SK-N-SH (cell line): ENCODE results near the gene RAPGEFL1. TPM values are rescaled to one million over a fixed set of nuclear protein-coding genes. Genes with fewer than 3 reads are reported as not detected.

Experiments
- CTCF ChIA-PET: fragments of 300-600, 350-600 bp; formaldehyde crosslinking; extraction: SDS; loops from one replicate; lab custom pipeline; 2021; lab: Yijun Ruan, JAX
- POLR2A ChIA-PET: fragments of 350-600 bp; sonication (Branson Sonifier 250); formaldehyde crosslinking; extraction: SDS; loops from one replicate; lab custom pipeline; 2020; ENCODE audit warnings: antibody characterized with exemption, inconsistent platforms; lab: Yijun Ruan, JAX
- DNase-seq: peaks from one replicate; pipeline ENCODE4 v3.0.0; 2012
- H2AFZ ChIP-seq: fragments of 200-600 bp; sonication (generic); 2 replicates; pipeline ENCODE4 v1.8.1; 2016; ENCODE audit warnings: antibody characterized with exemption, mild to moderate bottlenecking, low read depth
- H3F3A ChIP-seq: fragments of 200-600 bp; sonication (generic); replicated peaks from 2 replicates; pipeline ENCODE3; 2016; ENCODE audit warnings: antibody characterized with exemption, mild to moderate bottlenecking; ENCODE audit not compliant: insufficient read depth
- H3K27ac ChIP-seq, 2 experiments: fragments of 200-500 bp in 1 of 2; fragments of 200-600 bp in 1 of 2; sonication (Bioruptor generic) in 1 of 2; sonication (generic), shearing (Covaris generic) in 1 of 2; 2 replicates each; pipeline versions ENCODE4 v1.5.1 to v1.6.1; 2014 to 2016; ENCODE audit warnings: low read depth in 2 of 2, inconsistent platforms in 1 of 2, low read length in 1 of 2, mild to moderate bottlenecking in 1 of 2, mixed read lengths in 1 of 2
- H3K27me3 ChIP-seq: fragments of 200-600 bp; sonication (generic), shearing (Covaris generic); 2 replicates; pipeline ENCODE4 v1.6.1; 2016; ENCODE audit warnings: mixed run types; ENCODE audit not compliant: insufficient read depth
- H3K36me3 ChIP-seq, 2 experiments: fragments of 200-500 bp in 1 of 2; fragments of 200-600 bp in 1 of 2; sonication (Bioruptor generic) in 1 of 2; sonication (generic) in 1 of 2; replicated peaks in 1 of 2; 2 replicates each; pipeline versions ENCODE3 to v1.5.1; 2014 to 2016; ENCODE audit warnings: low read length in 1 of 2, mild to moderate bottlenecking in 1 of 2; ENCODE audit not compliant: insufficient read depth in 2 of 2, control insufficient read depth in 1 of 2
- H3K4me1 ChIP-seq, 2 experiments: fragments of 200-500 bp in 1 of 2; fragments of 200-600 bp in 1 of 2; sonication (Bioruptor generic) in 1 of 2; sonication (generic), shearing (Covaris generic) in 1 of 2; 2 replicates each; pipeline versions ENCODE4 v1.5.1 to v1.6.1; 2014 to 2016; ENCODE audit warnings: low read depth in 1 of 2, low read length in 1 of 2, mixed run types in 1 of 2; ENCODE audit not compliant: insufficient read depth in 2 of 2, control insufficient read depth in 1 of 2
- H3K4me2 ChIP-seq: fragments of 200-600 bp; sonication (generic), shearing (Covaris generic); 2 replicates; pipeline ENCODE4 v1.6.1; 2017; ENCODE audit warnings: mixed run types
- H3K4me3 ChIP-seq, 2 experiments: fragments of 200-500 bp in 1 of 2; fragments of 200-600 bp in 1 of 2; sonication (Bioruptor generic) in 1 of 2; sonication (generic), shearing (Covaris generic) in 1 of 2; 2 replicates each; pipeline versions ENCODE4 v1.5.1 to v1.8.1; 2014 to 2016; ENCODE audit warnings: low read depth in 2 of 2, inconsistent platforms in 1 of 2, low read length in 1 of 2, mild to moderate bottlenecking in 1 of 2, mixed read lengths in 1 of 2, moderate library complexity in 1 of 2
- H3K79me2 ChIP-seq: fragments of 200-600 bp; sonication (generic); 2 replicates; pipeline ENCODE4 v1.8.1; 2017; ENCODE audit warnings: mild to moderate bottlenecking; ENCODE audit not compliant: insufficient read depth
- H3K9ac ChIP-seq: fragments of 200-600 bp; sonication (generic); 2 replicates; pipeline ENCODE4 v1.6.1; 2017; ENCODE audit warnings: mixed run types
- H3K9me2 ChIP-seq: fragments of 200-600 bp; sonication (generic); 2 replicates; pipeline ENCODE4 v1.6.1; 2017; ENCODE audit warnings: mixed run types
- H3K9me3 ChIP-seq: fragments of 200-600 bp; sonication (generic); 2 replicates; pipeline ENCODE4 v1.6.1; 2017; ENCODE audit warnings: mixed run types, mild to moderate bottlenecking, moderate library complexity
- H4K20me1 ChIP-seq: fragments of 200-600 bp; sonication (generic); 2 replicates; pipeline ENCODE4 v1.6.1; 2017; ENCODE audit warnings: mild to moderate bottlenecking, mixed run types; ENCODE audit not compliant: insufficient read depth
- CHD2 ChIP-seq: fragments of 150-350 bp; IDR thresholded peaks from 2 replicates; pipeline ENCODE4 v1.6.1; 2018; ENCODE audit warnings: low read length; ENCODE audit not compliant: partially characterized antibody
- ELF1 ChIP-seq: IDR thresholded peaks from 2 replicates; pipeline ENCODE4 v1.4.0; 2012
- FOSL2 ChIP-seq: IDR thresholded peaks from 2 replicates; pipeline ENCODE4 v1.4.0; 2012; ENCODE audit warnings: low read depth, mild to moderate bottlenecking, moderate library complexity, borderline replicate concordance
- FOXJ3 ChIP-seq: sonication (generic); formaldehyde crosslinking; IDR thresholded peaks from 2 replicates; pipeline ENCODE4 v1.5.1; 2020; ENCODE audit warnings: mild to moderate bottlenecking, missing genetic modification reagents
- JUND ChIP-seq: IDR thresholded peaks from 2 replicates; pipeline ENCODE4 v1.4.0; 2012
- MEF2A ChIP-seq: IDR thresholded peaks from 2 replicates; pipeline ENCODE4 v1.4.0; 2012; ENCODE audit warnings: low read depth, borderline replicate concordance
- MXI1 ChIP-seq: IDR thresholded peaks from 2 replicates; pipeline ENCODE4 v1.6.1; 2012; ENCODE audit warnings: mild to moderate bottlenecking, low read depth, low read length, improper control_type of control experiment
- NRF1 ChIP-seq: IDR thresholded peaks from 2 replicates; pipeline ENCODE4 v1.6.1; 2012; ENCODE audit warnings: low read depth, mild to moderate bottlenecking, low read length
- POLR2AphosphoS5 ChIP-seq: IDR thresholded peaks from 2 replicates; pipeline ENCODE4 v1.6.1; 2012; ENCODE audit warnings: low read depth, low read length
- RCOR1 ChIP-seq: fragments of 150-350 bp; IDR thresholded peaks from 2 replicates; pipeline ENCODE4 v1.6.1; 2017; ENCODE audit warnings: antibody characterized with exemption, low read length
- TCF12 ChIP-seq: IDR thresholded peaks from 2 replicates; pipeline ENCODE4 v1.4.0; 2012
- WGBS: methylation state at CpG from one replicate; pipeline ENCODE4 v1.1.6; 2017; ENCODE audit warnings: low lambda C conversion rate; 5-methylcytosine and 5-hydroxymethylcytosine counted together
- polyA plus RNA-seq, 3 experiments: library from polyadenylated mRNA; depleted of rRNA; stranded (reverse); fragments of >200 nt; gene quantifications; 2 replicates each; pipeline ENCODE4 v1.2.3, GENCODE V29; 2012
- TF ChIP-seq, protein P1 (sequence below): IDR thresholded peaks from 2 replicates; pipeline ENCODE4; 2012
- TF ChIP-seq, protein P2 (sequence below): IDR thresholded peaks from 2 replicates; pipeline ENCODE4 v1.4.0; 2012; ENCODE audit warnings: low read depth, borderline replicate concordance
- TF ChIP-seq, protein P3 (sequence below): IDR thresholded peaks from 2 replicates; pipeline ENCODE4 v1.4.0; 2012; ENCODE audit warnings: low read depth
- TF ChIP-seq, protein P4 (sequence below): fragments of 150-350 bp; IDR thresholded peaks from 2 replicates; pipeline ENCODE4 v1.6.1; 2016; ENCODE audit warnings: mild to moderate bottlenecking, low read depth, low read length
- TF ChIP-seq, protein P5 (sequence below): IDR thresholded peaks from 2 replicates; pipeline ENCODE4 v1.6.1; 2012; ENCODE audit warnings: mild to moderate bottlenecking, low read depth, low read length, moderate library complexity
- TF ChIP-seq, protein P6 (sequence below): fragments of 200-600 bp; sonication (generic); IDR thresholded peaks from 2 replicates; pipeline ENCODE4 v1.6.1; 2017; ENCODE audit warnings: antibody characterized with exemption, mild to moderate bottlenecking, moderate library complexity

The RAPGEFL1 gene
- polyA plus RNA-seq, 1 of the 3 experiments (the other 2 are of a cell fraction), result 5.9 TPM

DNA sequence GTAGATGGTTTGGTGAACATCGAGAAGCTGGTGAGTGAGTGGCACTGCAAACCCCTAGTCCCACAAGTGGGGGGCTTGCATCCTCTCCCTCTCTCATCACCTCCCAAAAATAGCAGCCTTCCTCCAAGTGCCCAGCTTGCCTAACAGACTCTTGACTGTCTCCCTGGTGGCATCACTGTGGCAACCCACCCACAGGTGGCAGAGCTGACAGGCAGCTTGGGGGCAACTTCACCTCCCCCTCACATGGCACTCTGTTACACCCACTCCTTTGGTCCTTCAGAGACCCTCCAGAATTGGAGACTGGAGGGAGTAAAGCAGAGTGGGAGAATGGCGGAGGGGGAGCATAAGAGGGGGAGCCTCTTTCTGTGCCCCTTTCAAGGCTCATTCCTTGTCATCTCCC, 15.7 kb downstream of the RAPGEFL1 start:
- H4K20me1 ChIP-seq, result no peaks in the 10 kb centered on the region
- H3K9ac ChIP-seq, result no peak overlapping the region
- H3K27ac ChIP-seq, result no peak overlapping the region
- DNase-seq, result no peak
- TF ChIP-seq FOXJ3 (CRISPR knock-in tag) (no peak), MXI1 (no peak), MEF2A (no peak), CHD2 (no peak), TCF12 (no peak), NRF1 (no peak), RCOR1 (no peak), JUND (no peak), POLR2AphosphoS5 (no peak), ELF1 (no peak), FOSL2 (no peak)
- TF ChIP-seq, protein P1, sequence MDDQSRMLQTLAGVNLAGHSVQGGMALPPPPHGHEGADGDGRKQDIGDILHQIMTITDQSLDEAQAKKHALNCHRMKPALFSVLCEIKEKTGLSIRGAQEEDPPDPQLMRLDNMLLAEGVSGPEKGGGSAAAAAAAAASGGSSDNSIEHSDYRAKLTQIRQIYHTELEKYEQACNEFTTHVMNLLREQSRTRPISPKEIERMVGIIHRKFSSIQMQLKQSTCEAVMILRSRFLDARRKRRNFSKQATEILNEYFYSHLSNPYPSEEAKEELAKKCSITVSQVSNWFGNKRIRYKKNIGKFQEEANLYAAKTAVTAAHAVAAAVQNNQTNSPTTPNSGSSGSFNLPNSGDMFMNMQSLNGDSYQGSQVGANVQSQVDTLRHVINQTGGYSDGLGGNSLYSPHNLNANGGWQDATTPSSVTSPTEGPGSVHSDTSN, result no peak
- TF ChIP-seq, protein P2, sequence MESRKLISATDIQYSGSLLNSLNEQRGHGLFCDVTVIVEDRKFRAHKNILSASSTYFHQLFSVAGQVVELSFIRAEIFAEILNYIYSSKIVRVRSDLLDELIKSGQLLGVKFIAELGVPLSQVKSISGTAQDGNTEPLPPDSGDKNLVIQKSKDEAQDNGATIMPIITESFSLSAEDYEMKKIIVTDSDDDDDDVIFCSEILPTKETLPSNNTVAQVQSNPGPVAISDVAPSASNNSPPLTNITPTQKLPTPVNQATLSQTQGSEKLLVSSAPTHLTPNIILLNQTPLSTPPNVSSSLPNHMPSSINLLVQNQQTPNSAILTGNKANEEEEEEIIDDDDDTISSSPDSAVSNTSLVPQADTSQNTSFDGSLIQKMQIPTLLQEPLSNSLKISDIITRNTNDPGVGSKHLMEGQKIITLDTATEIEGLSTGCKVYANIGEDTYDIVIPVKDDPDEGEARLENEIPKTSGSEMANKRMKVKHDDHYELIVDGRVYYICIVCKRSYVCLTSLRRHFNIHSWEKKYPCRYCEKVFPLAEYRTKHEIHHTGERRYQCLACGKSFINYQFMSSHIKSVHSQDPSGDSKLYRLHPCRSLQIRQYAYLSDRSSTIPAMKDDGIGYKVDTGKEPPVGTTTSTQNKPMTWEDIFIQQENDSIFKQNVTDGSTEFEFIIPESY, result no peak
- TF ChIP-seq, protein P3, sequence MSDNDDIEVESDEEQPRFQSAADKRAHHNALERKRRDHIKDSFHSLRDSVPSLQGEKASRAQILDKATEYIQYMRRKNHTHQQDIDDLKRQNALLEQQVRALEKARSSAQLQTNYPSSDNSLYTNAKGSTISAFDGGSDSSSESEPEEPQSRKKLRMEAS, result no peak
- TF ChIP-seq, protein P4, sequence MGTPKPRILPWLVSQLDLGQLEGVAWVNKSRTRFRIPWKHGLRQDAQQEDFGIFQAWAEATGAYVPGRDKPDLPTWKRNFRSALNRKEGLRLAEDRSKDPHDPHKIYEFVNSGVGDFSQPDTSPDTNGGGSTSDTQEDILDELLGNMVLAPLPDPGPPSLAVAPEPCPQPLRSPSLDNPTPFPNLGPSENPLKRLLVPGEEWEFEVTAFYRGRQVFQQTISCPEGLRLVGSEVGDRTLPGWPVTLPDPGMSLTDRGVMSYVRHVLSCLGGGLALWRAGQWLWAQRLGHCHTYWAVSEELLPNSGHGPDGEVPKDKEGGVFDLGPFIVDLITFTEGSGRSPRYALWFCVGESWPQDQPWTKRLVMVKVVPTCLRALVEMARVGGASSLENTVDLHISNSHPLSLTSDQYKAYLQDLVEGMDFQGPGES, result no peak
- TF ChIP-seq, protein P5, sequence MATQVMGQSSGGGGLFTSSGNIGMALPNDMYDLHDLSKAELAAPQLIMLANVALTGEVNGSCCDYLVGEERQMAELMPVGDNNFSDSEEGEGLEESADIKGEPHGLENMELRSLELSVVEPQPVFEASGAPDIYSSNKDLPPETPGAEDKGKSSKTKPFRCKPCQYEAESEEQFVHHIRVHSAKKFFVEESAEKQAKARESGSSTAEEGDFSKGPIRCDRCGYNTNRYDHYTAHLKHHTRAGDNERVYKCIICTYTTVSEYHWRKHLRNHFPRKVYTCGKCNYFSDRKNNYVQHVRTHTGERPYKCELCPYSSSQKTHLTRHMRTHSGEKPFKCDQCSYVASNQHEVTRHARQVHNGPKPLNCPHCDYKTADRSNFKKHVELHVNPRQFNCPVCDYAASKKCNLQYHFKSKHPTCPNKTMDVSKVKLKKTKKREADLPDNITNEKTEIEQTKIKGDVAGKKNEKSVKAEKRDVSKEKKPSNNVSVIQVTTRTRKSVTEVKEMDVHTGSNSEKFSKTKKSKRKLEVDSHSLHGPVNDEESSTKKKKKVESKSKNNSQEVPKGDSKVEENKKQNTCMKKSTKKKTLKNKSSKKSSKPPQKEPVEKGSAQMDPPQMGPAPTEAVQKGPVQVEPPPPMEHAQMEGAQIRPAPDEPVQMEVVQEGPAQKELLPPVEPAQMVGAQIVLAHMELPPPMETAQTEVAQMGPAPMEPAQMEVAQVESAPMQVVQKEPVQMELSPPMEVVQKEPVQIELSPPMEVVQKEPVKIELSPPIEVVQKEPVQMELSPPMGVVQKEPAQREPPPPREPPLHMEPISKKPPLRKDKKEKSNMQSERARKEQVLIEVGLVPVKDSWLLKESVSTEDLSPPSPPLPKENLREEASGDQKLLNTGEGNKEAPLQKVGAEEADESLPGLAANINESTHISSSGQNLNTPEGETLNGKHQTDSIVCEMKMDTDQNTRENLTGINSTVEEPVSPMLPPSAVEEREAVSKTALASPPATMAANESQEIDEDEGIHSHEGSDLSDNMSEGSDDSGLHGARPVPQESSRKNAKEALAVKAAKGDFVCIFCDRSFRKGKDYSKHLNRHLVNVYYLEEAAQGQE, result no peak
- TF ChIP-seq, protein P6, sequence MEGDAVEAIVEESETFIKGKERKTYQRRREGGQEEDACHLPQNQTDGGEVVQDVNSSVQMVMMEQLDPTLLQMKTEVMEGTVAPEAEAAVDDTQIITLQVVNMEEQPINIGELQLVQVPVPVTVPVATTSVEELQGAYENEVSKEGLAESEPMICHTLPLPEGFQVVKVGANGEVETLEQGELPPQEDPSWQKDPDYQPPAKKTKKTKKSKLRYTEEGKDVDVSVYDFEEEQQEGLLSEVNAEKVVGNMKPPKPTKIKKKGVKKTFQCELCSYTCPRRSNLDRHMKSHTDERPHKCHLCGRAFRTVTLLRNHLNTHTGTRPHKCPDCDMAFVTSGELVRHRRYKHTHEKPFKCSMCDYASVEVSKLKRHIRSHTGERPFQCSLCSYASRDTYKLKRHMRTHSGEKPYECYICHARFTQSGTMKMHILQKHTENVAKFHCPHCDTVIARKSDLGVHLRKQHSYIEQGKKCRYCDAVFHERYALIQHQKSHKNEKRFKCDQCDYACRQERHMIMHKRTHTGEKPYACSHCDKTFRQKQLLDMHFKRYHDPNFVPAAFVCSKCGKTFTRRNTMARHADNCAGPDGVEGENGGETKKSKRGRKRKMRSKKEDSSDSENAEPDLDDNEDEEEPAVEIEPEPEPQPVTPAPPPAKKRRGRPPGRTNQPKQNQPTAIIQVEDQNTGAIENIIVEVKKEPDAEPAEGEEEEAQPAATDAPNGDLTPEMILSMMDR, result no peak
- no peaks in the 10 kb centered on the region for H3K27me3 ChIP-seq
- H3F3A ChIP-seq, result peaks cover 4% of the 10 kb centered on the region
- CTCF ChIA-PET, result interaction anchor here (0.9 to 6.0 kb wide), 16 partner anchors 8 to 367 kb away, joined by 3 to 94 read pairs (median 9); partner anchors contain the start of genes CSF3, RAPGEFL1 and WIPF2
- no peaks in the 10 kb centered on the region for H3K36me3 ChIP-seq
- H3K4me1 ChIP-seq, result peaks cover 4 to 26% of the 10 kb centered on the region in 2 experiments; a peak in 3 of 4 replicates
- H3K9me2 ChIP-seq, result no peaks in the 10 kb centered on the region
- no peak overlapping the region for H3K4me2 ChIP-seq
- H3K4me3 ChIP-seq, result no peak overlapping the region
- H2AFZ ChIP-seq, result no peak overlapping the region
- 91% methylated on average over 2 of the region's 2 CpGs for WGBS
- POLR2A ChIA-PET, result no interaction called here
- no peaks in the 10 kb centered on the region for H3K79me2 ChIP-seq
- H3K9me3 ChIP-seq, result no peaks in the 10 kb centered on the region
